Activated CD8-positive, alpha-beta memory T cell treated with anti-CD3 and anti-CD28 coated beads, Interleukin-2, amount 50 U/mL, for 4 hours (primary cell): ENCODE measurements around the gene AKAP10.
"Not testable (repeated sequence)": the region's sequence is repeated elsewhere in the genome, so short reads cannot be mapped to it uniquely, and the experiment has no call there.

Experiments
- DNase-seq: peaks from one replicate; pipeline ENCODE4 v3.0.0-alpha.2; 2020

The AKAP10 gene

GRCh38 chr17:19978805-19979211 lies 1.2 kb upstream of the AKAP10 start:
- DNase-seq = no peak

- no peak for DNase-seq
Measured at GRCh38 chr17:19978209-19978802, 678 bp upstream of the AKAP10 start.

- DNase-seq = no peak
Measured at GRCh38 chr17:19975601-19976000, 2.0 kb downstream of the AKAP10 start.

- DNase-seq = no peak
Measured at GRCh38 chr17:19973156-19973555, 4.5 kb downstream of the AKAP10 start.

- not testable (repeated sequence) for DNase-seq
Measured at GRCh38 chr17:19962954-19963353, 14.7 kb downstream of the AKAP10 start.

- no peak for DNase-seq
Measured at GRCh38 chr17:19958023-19958422, 19.6 kb downstream of the AKAP10 start.

- DNase-seq = no peak
Measured at GRCh38 chr17:19955099-19955498, 22.5 kb downstream of the AKAP10 start.

GRCh38 chr17:19951411-19951810 lies 26.2 kb downstream of the AKAP10 start:
- not testable (repeated sequence) for DNase-seq

GRCh38 chr17:19950624-19951195 lies 26.9 kb downstream of the AKAP10 start:
- not testable (repeated sequence) for DNase-seq

GRCh38 chr17:19948116-19948943 lies 29.3 kb downstream of the AKAP10 start:
- DNase-seq = no peak

- no peak for DNase-seq
Measured at GRCh38 chr17:19946921-19947320, 30.7 kb downstream of the AKAP10 start.

- DNase-seq = no peak
Measured at GRCh38 chr17:19945009-19945626, 32.5 kb downstream of the AKAP10 start.

- DNase-seq = no peak
Measured at GRCh38 chr17:19943599-19943998, 34.0 kb downstream of the AKAP10 start.

- no peak for DNase-seq
Measured at GRCh38 chr17:19943026-19943425, 34.6 kb downstream of the AKAP10 start.

- no peak for DNase-seq
Measured at GRCh38 chr17:19940722-19941464, 36.7 kb downstream of the AKAP10 start.

- DNase-seq = no peak
Measured at GRCh38 chr17:19939993-19940721, 37.5 kb downstream of the AKAP10 start.

- DNase-seq = no peak
Measured at GRCh38 chr17:19938736-19939135, 38.9 kb downstream of the AKAP10 start.

GRCh38 chr17:19937522-19937921 lies 40.1 kb downstream of the AKAP10 start:
- DNase-seq = no peak

- DNase-seq = no peak
Measured at GRCh38 chr17:19935169-19935568, 42.5 kb downstream of the AKAP10 start.

- DNase-seq = no peak
Measured at GRCh38 chr17:19933628-19934027, 44.0 kb downstream of the AKAP10 start.

- DNase-seq = no peak
Measured at GRCh38 chr17:19933221-19933620, 44.4 kb downstream of the AKAP10 start.

GRCh38 chr17:19928299-19928698 lies 49.3 kb downstream of the AKAP10 start:
- DNase-seq = no peak
